ENCODE measurements around the gene ARL15. TPM values are rescaled to one million over a fixed set of nuclear protein-coding genes. Genes with fewer than 3 reads are reported as not detected.
A peak's percentile ranks its signal among the peaks of the same experiment; 100 is the strongest.
"Not testable (repeated sequence)": the region's sequence is repeated elsewhere in the genome, so short reads cannot be mapped to it uniquely, and the experiment has no call there.

Gene ARL15
- total RNA-seq (ENCODE audit: low replicate concordance) = 5.4 and 22.0 TPM in 2 replicates

GRCh38 chr5:54310433-54311175, at the start of gene ARL15:
Gene ARL15, minus strand, starts transcription at chr5:54310573.
- peak within 1 kb of the TSS; percentile 89 for H3K4me3 ChIP-seq (ENCODE audit: low read depth, low read length)
- TF ChIP-seq, protein P1, sequence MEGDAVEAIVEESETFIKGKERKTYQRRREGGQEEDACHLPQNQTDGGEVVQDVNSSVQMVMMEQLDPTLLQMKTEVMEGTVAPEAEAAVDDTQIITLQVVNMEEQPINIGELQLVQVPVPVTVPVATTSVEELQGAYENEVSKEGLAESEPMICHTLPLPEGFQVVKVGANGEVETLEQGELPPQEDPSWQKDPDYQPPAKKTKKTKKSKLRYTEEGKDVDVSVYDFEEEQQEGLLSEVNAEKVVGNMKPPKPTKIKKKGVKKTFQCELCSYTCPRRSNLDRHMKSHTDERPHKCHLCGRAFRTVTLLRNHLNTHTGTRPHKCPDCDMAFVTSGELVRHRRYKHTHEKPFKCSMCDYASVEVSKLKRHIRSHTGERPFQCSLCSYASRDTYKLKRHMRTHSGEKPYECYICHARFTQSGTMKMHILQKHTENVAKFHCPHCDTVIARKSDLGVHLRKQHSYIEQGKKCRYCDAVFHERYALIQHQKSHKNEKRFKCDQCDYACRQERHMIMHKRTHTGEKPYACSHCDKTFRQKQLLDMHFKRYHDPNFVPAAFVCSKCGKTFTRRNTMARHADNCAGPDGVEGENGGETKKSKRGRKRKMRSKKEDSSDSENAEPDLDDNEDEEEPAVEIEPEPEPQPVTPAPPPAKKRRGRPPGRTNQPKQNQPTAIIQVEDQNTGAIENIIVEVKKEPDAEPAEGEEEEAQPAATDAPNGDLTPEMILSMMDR (IDR thresholded peaks at IDR 0.05; ENCODE audit: insufficient read depth, low read length) = no peak
- peak; percentile 96 for DNase-seq (ENCODE audit: low read depth)

GRCh38 chr5:54360089-54360488, 49.7 kb upstream of the ARL15 start:
- no peak overlapping the region for H3K4me3 ChIP-seq (ENCODE audit: low read depth, low read length)
- TF ChIP-seq, protein P1 (IDR thresholded peaks at IDR 0.05; ENCODE audit: insufficient read depth, low read length) = no peak
- peak; percentile 75 for DNase-seq (ENCODE audit: low read depth)

GRCh38 chr5:54357408-54358058, 47.2 kb upstream of the ARL15 start:
- TF ChIP-seq, protein P1 (IDR thresholded peaks at IDR 0.05; ENCODE audit: insufficient read depth, low read length) = no peak
- DNase-seq (ENCODE audit: low read depth) = no peak
- no peak overlapping the region for H3K4me3 ChIP-seq (ENCODE audit: low read depth, low read length)

- DNase-seq (ENCODE audit: low read depth); H3K4me3 ChIP-seq (ENCODE audit: low read depth, low read length): not testable (repeated sequence)
Observed at GRCh38 chr5:54353933-54354564, 43.7 kb upstream of the ARL15 start.

GRCh38 chr5:54352580-54352979, 42.2 kb upstream of the ARL15 start:
- H3K4me3 ChIP-seq (ENCODE audit: low read depth, low read length); DNase-seq (ENCODE audit: low read depth): not testable (repeated sequence)

DNA sequence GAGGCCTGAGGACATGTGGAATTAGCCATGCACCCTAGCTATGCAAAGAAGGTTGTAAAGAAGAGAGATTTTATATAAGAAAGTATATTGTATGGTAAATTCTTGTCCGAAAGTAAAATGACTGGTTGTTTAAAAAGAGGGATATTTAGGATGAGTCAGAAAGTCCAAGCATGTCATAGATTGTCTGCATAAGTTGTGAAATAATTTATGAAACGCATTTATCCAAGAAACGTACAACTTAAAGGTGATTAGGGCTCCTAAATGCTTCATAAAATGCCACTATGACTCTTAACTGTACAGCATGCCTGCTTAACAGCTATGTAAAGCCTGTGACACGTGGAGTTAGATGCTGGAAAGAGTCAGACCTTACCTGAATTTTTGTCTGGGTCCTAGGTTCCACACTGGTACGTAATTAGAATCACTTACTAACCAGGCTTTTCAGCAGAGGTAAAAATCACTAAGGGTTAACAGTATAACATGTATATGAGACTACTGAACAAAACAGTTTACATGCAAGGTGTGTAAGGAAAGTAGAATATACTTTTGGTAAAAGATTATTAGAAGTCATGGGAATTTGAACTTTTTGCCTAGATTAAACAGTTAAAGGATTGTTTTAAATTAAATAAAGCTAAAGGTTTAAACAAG, 37.0 kb upstream of the ARL15 start:
- no peak overlapping the region for H3K4me3 ChIP-seq (ENCODE audit: low read depth, low read length)
- TF ChIP-seq, protein P1 (IDR thresholded peaks at IDR 0.05; ENCODE audit: insufficient read depth, low read length) = no peak
- DNase-seq (ENCODE audit: low read depth) = no peak

DNA sequence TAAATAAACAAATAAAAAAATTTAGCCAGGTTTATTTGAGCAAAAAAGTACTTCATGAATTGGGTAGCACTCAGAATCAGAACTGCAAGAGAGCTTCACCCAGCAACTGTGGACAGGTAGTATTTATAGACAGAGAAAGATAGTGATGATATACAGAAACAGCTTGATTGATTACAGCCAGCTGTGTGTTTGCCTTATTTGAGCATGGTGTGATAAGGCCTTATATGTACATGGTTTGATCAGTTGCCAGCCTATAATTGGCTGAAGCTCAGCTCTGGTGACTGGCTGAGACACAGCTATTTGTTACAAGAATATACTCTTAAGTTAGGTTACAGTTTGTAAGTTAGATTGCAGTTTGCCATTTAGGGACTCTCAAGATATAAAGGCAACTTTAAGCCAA, 34.3 kb upstream of the ARL15 start:
- TF ChIP-seq, protein P1 (IDR thresholded peaks at IDR 0.05; ENCODE audit: insufficient read depth, low read length) = no peak
- no peak overlapping the region for H3K4me3 ChIP-seq (ENCODE audit: low read depth, low read length)
- peak; percentile 40 for DNase-seq (ENCODE audit: low read depth)
